Erythroblast (primary cell): Measurements from ENCODE around the gene PRR35.

Experiments
- DNase-seq, 2 experiments: peaks; one replicate each; lab custom pipeline; 2025; lab: John Stamatoyannopoulos, UW
- GATA1 ChIP-seq: IDR thresholded peaks from 2 replicates; pipeline ENCODE4 v1.6.1; 2011; ENCODE audit warnings: low read depth, mild to moderate bottlenecking, control low read depth, low read length, moderate library complexity
- POLR2A ChIP-seq: IDR thresholded peaks from 2 replicates; pipeline ENCODE4 v1.6.1; 2011; ENCODE audit warnings: mild to moderate bottlenecking, low read length

PRR35 gene

DNA sequence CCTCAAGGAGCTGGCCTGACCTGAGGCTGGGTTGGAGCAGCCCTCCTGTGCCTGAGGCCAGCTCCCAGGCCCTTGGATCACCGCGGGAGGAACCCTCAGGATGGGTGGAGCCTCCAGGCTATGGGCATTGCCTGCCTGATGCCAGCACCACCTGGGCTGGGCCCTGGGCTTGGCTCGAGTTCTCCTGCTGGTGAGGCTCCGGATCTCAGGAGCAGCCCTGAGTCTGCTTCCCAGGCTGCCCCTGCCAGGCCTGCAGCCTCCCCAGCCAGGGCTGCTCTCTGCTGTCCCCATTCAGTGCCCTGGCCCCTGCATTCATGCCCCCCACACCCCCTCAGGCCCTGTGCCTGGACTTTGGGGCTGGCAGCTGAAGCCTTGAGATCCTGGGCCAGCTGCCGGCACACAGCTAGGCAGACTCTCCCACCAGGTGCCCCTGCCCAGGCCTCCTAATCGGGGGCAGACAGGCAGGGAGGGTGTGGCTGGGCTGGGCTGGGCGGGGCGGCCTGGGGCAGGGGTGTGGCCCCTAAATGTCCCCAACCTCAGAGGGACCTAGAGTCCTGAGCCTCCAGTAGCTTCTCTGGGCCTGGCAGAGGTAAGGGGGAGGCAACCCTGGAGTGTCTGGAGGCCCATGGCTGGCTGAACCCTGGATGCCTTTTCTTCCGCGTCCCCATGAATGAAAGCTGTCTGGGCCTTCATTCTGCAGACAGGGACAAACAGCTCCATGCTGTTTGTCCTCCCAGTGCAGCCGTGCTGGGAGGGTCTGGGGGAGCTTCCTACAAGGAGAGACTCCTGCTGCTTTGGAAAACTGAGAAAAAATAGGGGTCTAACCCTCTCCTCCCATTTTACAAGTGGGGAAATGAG is 8.4 kb downstream of the PRR35 start:
- peak; percentile 94 to 97 for DNase-seq
- peak; percentile 95 for TF ChIP-seq POLR2A
- no peak for TF ChIP-seq GATA1

DNA sequence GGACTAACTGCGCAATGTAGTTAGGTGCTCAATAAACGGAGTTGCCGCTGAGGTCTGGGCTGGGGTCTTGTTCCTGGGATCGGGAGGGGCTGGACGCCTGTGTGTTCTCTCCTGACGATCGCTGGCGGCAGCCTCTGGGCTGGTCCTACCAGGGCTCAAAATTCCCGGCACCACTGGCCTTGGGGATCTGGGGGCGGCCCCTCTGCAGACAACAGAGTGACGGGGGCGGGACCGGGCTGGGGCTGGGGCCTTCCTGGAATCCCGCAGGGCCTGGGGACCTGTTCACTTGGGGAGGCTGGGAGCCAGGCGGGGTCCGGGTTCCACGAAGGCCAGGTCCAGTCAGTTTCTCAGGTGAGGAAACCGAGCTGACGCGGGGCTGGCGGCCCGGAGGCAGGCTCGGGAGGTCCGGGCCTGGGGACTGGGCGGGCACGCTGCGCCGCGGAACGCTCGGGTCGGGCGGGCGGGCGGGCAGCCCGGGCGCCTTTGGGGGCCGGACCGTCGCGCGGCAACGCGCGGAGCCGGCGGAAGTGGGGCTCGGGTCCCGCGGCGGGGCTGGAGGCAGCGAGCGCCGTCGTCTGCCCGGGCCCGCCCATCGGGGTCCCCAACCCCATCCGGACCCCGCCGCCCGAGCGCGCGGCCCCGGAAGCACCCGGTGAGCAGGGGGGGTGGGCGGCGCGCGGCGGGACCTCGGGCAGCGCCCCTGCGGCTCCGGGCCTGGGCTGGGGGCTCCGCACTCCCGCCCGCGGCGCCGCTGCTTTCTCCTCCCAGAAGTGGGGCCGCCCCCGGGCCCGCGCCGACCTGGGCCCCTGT is 9.5 kb downstream of the PRR35 start, which contains the start of gene PIGQ:
Gene PIGQ (plus strand): TSS at position 524 of the 810 bp plus-strand sequence. CDS start 4,107 bp downstream, outside the sequence.
- peak; percentile 79 to 85 for DNase-seq
- no peak for TF ChIP-seq GATA1
- TF ChIP-seq POLR2A, result no peak

DNA sequence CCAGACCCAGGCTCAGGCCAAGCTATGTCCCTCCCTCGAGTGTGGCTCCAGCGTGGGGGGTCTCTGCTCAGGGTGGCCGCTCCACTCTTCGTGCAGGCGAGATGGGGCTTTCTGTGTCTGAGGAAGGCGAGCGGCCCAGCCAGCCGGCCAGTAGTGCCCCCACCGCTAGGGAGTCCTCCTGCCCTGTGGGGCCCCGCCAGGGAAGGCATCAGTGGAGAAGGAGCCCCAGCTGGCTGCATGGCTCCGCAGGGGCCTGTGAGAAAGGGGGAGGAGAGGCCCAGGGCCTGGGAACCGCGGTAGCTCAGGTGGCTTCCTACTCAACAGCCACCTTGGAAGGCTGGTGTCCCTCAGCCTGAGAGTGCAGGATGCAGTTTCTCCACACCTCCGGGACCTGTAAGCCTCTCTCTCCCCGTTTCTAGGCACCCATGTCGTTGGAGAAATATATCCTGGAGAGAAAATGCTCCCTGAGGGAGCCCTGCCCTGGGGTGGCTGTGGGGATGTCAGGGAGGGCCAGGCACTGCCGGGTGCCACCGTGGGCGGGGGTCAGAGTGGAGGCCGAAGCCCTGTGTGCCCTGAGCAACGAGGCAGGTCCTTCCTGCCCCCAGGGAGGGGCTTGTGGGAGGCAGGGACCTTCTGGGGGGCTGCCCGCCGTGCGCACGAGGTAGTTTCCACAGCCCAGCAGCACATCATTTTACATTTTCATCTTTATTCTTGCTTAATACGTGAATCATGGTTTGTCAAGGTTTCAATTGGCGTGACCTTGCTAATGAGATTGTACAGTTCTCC is 12.9 kb downstream of the PRR35 start:
- no peak for DNase-seq
- TF ChIP-seq POLR2A (peak; percentile 26), GATA1 (no peak)

DNA sequence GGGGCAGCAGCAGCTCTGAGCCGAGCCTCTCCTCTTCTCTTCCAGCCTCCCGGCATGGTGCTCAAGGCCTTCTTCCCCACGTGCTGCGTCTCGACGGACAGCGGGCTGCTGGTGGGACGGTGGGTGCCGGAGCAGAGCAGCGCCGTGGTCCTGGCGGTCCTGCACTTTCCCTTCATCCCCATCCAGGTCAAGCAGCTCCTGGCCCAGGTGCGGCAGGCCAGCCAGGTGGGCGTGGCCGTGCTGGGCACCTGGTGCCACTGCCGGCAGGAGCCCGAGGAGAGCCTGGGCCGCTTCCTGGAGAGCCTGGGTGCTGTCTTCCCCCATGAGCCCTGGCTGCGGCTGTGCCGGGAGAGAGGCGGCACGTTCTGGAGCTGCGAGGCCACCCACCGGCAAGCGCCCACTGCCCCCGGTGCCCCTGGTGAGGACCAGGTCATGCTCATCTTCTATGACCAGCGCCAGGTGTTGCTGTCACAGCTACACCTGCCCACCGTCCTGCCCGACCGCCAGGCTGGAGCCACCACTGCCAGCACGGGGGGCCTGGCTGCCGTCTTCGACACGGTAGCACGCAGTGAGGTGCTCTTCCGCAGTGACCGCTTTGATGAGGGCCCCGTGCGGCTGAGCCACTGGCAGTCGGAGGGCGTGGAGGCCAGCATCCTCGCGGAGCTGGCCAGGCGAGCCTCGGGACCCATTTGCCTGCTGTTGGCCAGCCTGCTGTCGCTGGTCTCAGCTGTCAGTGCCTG is 14.0 kb downstream of the PRR35 start:
- DNase-seq, result no peak
- no peak for TF ChIP-seq GATA1
- TF ChIP-seq POLR2A, result no peak

DNA sequence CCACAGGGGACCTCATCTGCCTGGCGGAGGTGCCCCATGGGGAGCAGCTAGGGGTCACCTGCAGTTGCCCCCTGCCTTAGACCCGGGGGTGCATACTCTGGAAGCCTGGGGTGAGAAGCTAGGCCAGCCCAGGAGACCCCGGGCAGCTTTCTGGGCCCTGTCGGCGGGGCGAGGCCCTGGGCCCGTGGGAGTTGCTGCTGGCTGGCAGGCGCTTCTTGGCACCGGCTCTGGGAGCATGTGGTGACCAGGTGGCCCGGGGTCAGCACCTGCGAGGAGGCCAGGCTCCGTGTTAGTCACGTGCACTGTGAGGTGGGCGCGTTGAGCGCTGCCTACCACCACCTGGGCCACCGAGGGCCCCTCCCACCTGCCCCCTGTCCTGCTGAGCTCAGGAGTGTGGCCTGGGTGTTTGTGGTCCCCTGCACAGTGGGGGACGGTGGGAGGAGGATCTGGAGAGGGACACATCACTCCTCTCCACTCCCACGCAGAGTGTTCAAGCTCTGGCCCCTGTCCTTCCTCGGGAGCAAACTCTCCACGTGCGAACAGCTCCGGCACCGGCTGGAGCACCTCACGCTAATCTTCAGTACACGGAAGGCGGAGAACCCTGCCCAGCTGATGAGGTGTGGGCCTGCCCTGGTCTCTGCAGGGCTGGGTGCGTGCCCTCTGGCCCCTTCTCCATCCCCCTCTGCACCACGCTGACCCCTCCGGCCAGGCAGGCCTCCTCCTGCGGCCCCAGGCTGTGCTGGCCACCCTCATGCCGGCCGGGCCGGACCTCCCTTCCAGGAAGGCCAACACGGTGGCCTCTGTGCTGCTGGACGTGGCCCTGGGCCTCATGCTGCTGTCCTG is 15.4 kb downstream of the PRR35 start:
- no peak for TF ChIP-seq GATA1
- TF ChIP-seq POLR2A, result no peak
- no peak for DNase-seq

DNA sequence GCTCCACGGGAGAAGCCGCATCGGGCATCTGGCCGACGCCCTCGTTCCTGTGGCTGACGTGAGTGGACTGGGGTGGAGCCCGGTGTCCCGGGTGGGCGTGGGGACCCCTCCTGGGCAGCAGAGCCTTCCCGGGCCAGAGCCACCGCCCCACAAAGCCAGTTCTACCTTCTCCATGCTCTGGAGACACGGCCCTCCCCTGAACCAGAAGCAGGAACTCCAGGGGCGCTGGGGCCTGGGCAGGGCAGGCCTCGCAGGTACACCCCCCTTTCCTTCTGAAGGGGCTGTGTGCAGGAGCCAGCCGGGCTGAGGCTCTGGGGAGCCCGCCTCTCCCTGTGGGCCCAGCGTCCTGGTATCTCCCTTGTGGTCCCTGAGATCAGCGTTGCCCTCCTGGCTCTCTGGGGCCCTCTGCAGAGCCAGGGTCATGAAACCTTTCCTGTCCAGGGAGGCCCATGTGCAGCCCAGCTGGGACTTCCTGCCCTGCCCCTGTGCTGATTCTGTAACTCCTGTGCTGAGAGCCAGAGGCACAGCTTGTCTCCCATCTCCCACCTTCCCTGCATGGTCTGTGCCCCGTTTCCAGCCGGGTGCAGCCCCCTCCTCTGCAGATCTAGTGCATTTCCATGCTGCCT is 16.1 kb downstream of the PRR35 start:
- DNase-seq, result no peak
- TF ChIP-seq POLR2A (no peak), GATA1 (no peak)

DNA sequence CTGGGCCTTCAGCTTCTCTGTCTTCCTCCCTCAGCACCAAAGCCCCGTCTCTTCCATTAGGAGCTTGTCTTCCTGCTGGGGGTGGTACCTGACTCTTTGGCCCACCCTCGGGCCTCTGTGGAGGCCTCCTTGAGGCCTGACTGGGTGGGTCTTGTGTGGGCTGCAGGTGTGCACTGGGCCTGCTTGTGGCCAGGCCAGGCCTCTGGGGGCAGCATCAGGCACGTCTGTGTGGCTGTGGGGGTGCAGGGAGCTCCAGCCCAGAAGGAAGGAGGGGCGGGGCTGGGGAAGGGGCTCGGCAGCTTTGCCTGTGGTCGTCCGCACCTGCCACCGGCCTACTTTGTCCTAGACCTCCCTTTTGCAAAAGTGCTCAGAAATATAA is 16.6 kb downstream of the PRR35 start:
- no peak for DNase-seq
- TF ChIP-seq GATA1, result no peak
- no peak for TF ChIP-seq POLR2A

DNA sequence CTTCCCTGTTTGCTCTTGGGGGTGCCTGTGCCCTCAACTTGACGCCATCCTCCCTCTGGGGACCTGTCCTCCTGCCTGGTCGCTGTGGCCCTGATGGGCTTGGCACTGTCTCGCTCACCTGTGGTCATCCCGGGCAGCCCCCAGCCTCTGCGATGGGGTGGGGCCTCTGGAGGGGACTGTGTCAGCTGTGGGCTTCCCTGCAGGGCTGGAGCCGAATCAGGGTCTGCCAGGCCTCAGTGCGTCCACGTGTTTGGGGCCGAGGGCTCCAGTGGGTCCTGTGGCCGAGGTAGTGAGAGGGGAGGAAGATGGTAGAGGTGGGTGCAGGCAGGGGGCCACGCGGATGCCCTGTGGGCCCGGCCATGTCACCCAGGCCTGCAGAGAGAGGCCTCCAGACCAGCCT is 17.6 kb downstream of the PRR35 start:
- no peak for DNase-seq
- TF ChIP-seq GATA1, result no peak

DNA sequence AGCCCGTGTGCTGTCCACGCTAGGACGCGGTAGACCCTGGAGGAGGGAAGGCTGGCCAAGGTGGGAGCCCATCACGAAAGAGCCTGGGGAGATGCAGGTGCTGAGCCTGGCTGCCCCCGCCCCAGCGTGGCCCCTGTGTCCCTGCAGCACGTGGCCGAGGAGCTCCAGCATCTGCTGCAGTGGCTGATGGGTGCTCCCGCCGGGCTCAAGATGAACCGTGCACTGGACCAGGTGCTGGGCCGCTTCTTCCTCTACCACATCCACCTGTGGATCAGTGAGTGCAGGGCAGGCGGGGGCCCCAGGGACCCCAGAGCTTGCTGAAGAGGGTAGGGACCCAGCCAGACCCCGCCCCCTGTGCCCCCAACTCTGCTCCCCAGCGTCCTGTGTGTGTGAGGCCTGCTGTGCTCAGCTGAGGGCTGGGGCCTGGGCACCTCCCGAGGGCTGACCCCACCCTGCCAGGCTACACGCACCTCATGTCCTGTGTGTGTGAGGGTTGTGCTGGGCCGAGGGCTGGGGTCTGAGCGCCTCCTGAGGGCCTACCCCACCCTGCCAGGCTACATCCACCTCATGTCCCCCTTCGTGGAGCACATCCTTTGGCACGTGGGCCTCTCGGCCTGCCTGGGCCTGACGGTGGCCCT is 18.2 kb downstream of the PRR35 start:
- DNase-seq, result no peak
- TF ChIP-seq GATA1, result no peak
- no peak for TF ChIP-seq POLR2A

DNA sequence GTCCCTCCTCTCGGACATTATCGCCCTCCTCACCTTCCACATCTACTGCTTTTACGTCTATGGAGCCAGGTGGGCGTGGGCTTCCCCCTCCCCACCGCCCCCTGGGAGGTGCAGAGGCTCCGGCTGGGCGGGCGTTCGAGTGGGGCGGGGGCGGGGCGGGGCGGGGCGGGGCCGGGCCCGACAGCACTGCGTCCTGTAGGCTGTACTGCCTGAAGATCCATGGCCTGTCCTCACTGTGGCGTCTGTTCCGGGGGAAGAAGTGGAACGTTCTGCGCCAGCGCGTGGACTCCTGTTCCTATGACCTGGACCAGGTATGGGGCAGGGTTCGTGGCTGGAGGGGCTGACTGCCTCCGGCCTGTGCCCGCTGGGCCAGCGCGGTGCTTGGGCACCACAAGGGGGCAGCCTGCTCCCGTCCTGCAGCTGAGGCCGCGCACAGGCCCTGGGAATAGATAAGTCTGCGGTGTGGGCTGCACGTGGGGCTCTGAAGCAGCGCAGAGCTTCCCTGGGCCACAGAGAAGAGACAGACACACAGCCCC is 18.7 kb downstream of the PRR35 start:
- DNase-seq, result peak; percentile 91 to 92
- peak; percentile 6 for TF ChIP-seq POLR2A
- TF ChIP-seq GATA1, result no peak
